Measurements from ENCODE around the gene OR1F1. TPM values are rescaled to one million over a fixed set of nuclear protein-coding genes. Genes with fewer than 3 reads are reported as not detected.
A peak's percentile ranks its signal among the peaks of the same experiment; 100 is the strongest.

Gene OR1F1
- total RNA-seq, 1 experiment from 2014 or later: 0.44 TPM

DNA sequence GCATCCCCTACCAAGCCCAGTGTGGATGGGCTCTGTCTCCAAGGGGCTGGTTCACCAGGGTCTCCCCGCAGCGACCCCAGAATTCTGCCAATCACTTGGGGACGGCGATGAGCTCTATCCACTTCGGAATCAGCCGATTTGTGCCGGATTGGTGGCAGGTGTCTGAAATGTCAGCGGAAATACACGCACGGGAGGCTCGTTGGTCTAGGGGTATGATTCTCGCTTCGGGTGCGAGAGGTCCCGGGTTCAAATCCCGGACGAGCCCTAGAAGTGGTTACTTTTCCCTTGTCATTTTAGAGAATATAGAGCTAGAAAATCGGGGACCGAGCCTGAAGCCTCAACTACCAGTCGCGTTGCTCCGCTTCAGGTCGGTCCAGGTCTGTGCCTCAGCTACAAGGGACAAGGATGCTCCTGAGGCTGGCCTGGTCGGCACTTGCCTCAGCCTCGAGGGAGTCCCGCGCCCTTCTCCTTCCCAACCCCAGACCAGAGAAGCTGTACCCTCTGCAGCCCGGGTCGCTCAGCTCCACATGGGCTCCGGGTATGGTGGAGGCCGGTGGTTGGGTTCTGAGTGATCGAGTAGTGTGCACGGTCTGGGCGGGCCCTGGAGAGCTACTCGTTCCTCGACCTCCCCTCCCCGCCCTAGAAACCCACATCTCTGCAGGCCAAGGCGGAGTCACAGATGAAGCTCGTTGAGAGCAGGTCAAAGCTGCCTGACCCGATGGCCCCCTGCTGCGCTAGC, 16.0 kb upstream of the OR1F1 start (continued):
- TF ChIP-seq, protein P1, sequence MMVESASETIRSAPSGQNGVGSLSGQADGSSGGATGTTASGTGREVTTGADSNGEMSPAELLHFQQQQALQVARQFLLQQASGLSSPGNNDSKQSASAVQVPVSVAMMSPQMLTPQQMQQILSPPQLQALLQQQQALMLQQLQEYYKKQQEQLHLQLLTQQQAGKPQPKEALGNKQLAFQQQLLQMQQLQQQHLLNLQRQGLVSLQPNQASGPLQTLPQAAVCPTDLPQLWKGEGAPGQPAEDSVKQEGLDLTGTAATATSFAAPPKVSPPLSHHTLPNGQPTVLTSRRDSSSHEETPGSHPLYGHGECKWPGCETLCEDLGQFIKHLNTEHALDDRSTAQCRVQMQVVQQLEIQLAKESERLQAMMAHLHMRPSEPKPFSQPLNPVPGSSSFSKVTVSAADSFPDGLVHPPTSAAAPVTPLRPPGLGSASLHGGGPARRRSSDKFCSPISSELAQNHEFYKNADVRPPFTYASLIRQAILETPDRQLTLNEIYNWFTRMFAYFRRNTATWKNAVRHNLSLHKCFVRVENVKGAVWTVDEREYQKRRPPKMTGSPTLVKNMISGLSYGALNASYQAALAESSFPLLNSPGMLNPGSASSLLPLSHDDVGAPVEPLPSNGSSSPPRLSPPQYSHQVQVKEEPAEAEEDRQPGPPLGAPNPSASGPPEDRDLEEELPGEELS (CRISPR knock-in tag; IDR thresholded peaks at IDR 0.05): 0 out of 2 replicates have a peak, but pooled peaks have one; percentile 15
- peak; percentile 66; the same call in 1 of the 2 replicates for TF ChIP-seq ETV6 (CRISPR knock-in tag; IDR thresholded peaks at IDR 0.05)
- no peak for TF ChIP-seq CREM (CRISPR knock-in tag; IDR thresholded peaks at IDR 0.05)
- no peak for TF ChIP-seq ZNF138 (CRISPR knock-in tag; conservative IDR thresholded peaks at IDR 0.05)
- TF ChIP-seq TEAD1 (CRISPR knock-in tag; IDR thresholded peaks at IDR 0.05): 0 out of 2 replicates have a peak, but pooled peaks have one; percentile 46
- no peak for TF ChIP-seq TEAD4 (CRISPR knock-in tag; IDR thresholded peaks at IDR 0.05)
- TF ChIP-seq ZNF416 (CRISPR knock-in tag; IDR thresholded peaks at IDR 0.05): 0 out of 2 replicates have a peak, but pooled peaks have one; percentile 49
- TF ChIP-seq, protein P2, sequence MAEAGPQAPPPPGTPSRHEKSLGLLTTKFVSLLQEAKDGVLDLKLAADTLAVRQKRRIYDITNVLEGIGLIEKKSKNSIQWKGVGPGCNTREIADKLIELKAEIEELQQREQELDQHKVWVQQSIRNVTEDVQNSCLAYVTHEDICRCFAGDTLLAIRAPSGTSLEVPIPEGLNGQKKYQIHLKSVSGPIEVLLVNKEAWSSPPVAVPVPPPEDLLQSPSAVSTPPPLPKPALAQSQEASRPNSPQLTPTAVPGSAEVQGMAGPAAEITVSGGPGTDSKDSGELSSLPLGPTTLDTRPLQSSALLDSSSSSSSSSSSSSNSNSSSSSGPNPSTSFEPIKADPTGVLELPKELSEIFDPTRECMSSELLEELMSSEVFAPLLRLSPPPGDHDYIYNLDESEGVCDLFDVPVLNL (CRISPR knock-in tag; IDR thresholded peaks at IDR 0.05; ENCODE audit: borderline replicate concordance, low read depth): no peak
- TF ChIP-seq, protein P3, sequence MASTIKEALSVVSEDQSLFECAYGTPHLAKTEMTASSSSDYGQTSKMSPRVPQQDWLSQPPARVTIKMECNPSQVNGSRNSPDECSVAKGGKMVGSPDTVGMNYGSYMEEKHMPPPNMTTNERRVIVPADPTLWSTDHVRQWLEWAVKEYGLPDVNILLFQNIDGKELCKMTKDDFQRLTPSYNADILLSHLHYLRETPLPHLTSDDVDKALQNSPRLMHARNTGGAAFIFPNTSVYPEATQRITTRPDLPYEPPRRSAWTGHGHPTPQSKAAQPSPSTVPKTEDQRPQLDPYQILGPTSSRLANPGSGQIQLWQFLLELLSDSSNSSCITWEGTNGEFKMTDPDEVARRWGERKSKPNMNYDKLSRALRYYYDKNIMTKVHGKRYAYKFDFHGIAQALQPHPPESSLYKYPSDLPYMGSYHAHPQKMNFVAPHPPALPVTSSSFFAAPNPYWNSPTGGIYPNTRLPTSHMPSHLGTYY (CRISPR knock-in tag; IDR thresholded peaks at IDR 0.05): no peak
- no peak for TF ChIP-seq FOXP1 (CRISPR knock-in tag; IDR thresholded peaks at IDR 0.05; ENCODE audit: borderline replicate concordance)
- TF ChIP-seq NR1H2 (CRISPR knock-in tag; IDR thresholded peaks at IDR 0.05): no peak
- TF ChIP-seq, protein P4, sequence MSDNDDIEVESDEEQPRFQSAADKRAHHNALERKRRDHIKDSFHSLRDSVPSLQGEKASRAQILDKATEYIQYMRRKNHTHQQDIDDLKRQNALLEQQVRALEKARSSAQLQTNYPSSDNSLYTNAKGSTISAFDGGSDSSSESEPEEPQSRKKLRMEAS (CRISPR knock-in tag; IDR thresholded peaks at IDR 0.05): peak; percentile 43; the same call in 1 of the 2 replicates
- TF ChIP-seq, protein P5, sequence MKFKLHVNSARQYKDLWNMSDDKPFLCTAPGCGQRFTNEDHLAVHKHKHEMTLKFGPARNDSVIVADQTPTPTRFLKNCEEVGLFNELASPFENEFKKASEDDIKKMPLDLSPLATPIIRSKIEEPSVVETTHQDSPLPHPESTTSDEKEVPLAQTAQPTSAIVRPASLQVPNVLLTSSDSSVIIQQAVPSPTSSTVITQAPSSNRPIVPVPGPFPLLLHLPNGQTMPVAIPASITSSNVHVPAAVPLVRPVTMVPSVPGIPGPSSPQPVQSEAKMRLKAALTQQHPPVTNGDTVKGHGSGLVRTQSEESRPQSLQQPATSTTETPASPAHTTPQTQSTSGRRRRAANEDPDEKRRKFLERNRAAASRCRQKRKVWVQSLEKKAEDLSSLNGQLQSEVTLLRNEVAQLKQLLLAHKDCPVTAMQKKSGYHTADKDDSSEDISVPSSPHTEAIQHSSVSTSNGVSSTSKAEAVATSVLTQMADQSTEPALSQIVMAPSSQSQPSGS (CRISPR knock-in tag; IDR thresholded peaks at IDR 0.05; ENCODE audit: borderline replicate concordance, low read depth): no peak
- no peak for TF ChIP-seq ZNF263 (CRISPR knock-in tag; IDR thresholded peaks at IDR 0.05; ENCODE audit: low read depth)
- 0 out of 2 replicates have a peak, but pooled peaks have one; percentile 25 for TF ChIP-seq EMX1 (CRISPR knock-in tag; IDR thresholded peaks at IDR 0.05)
- TF ChIP-seq, protein P6, sequence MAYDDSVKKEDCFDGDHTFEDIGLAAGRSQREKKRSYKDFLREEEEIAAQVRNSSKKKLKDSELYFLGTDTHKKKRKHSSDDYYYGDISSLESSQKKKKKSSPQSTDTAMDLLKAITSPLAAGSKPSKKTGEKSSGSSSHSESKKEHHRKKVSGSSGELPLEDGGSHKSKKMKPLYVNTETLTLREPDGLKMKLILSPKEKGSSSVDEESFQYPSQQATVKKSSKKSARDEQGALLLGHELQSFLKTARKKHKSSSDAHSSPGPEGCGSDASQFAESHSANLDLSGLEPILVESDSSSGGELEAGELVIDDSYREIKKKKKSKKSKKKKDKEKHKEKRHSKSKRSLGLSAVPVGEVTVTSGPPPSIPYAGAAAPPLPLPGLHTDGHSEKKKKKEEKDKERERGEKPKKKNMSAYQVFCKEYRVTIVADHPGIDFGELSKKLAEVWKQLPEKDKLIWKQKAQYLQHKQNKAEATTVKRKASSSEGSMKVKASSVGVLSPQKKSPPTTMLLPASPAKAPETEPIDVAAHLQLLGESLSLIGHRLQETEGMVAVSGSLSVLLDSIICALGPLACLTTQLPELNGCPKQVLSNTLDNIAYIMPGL (CRISPR knock-in tag; IDR thresholded peaks at IDR 0.05): peak; percentile 93
- TF ChIP-seq TCF7 (CRISPR knock-in tag; IDR thresholded peaks at IDR 0.05; ENCODE audit: low read depth): 0 out of 2 replicates have a peak, but pooled peaks have one; percentile 19
- TF ChIP-seq ZNF317 (CRISPR knock-in tag; IDR thresholded peaks at IDR 0.05; ENCODE audit: borderline replicate concordance, low read depth): no peak
- TF ChIP-seq, protein P7, sequence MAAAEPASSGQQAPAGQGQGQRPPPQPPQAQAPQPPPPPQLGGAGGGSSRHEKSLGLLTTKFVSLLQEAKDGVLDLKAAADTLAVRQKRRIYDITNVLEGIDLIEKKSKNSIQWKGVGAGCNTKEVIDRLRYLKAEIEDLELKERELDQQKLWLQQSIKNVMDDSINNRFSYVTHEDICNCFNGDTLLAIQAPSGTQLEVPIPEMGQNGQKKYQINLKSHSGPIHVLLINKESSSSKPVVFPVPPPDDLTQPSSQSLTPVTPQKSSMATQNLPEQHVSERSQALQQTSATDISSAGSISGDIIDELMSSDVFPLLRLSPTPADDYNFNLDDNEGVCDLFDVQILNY (CRISPR knock-in tag; IDR thresholded peaks at IDR 0.05): 0 out of 2 replicates have a peak, but pooled peaks have one; percentile 6
- TF ChIP-seq NFE2L1 (CRISPR knock-in tag; IDR thresholded peaks at IDR 0.05): no peak; the same call in 1 of the 2 replicates
- TF ChIP-seq ZNF671 (CRISPR knock-in tag; IDR thresholded peaks at IDR 0.05): 0 out of 2 replicates have a peak, but pooled peaks have one; percentile 7
- TF ChIP-seq, protein P8, sequence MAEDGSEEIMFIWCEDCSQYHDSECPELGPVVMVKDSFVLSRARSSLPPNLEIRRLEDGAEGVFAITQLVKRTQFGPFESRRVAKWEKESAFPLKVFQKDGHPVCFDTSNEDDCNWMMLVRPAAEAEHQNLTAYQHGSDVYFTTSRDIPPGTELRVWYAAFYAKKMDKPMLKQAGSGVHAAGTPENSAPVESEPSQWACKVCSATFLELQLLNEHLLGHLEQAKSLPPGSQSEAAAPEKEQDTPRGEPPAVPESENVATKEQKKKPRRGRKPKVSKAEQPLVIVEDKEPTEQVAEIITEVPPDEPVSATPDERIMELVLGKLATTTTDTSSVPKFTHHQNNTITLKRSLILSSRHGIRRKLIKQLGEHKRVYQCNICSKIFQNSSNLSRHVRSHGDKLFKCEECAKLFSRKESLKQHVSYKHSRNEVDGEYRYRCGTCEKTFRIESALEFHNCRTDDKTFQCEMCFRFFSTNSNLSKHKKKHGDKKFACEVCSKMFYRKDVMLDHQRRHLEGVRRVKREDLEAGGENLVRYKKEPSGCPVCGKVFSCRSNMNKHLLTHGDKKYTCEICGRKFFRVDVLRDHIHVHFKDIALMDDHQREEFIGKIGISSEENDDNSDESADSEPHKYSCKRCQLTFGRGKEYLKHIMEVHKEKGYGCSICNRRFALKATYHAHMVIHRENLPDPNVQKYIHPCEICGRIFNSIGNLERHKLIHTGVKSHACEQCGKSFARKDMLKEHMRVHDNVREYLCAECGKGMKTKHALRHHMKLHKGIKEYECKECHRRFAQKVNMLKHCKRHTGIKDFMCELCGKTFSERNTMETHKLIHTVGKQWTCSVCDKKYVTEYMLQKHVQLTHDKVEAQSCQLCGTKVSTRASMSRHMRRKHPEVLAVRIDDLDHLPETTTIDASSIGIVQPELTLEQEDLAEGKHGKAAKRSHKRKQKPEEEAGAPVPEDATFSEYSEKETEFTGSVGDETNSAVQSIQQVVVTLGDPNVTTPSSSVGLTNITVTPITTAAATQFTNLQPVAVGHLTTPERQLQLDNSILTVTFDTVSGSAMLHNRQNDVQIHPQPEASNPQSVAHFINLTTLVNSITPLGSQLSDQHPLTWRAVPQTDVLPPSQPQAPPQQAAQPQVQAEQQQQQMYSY (CRISPR knock-in tag; IDR thresholded peaks at IDR 0.05): no peak
- TF ChIP-seq NFATC4 (CRISPR knock-in tag; IDR thresholded peaks at IDR 0.05): peak; percentile 62; the same call in 1 of the 2 replicates

All from WTC11 (cell line).